Uterus (tissue), 4 donors: ENCODE results near the gene ZNF518A. TPM values are rescaled to one million over a fixed set of nuclear protein-coding genes. Genes with fewer than 3 reads are reported as not detected.

Experiments
- DNase-seq, 2 donors: peaks; one replicate each; pipeline ENCODE4 v3.0.0-alpha.2; 2019 to 2020
- H3K27ac ChIP-seq, 2 donors: fragments of 200-600 bp; sonication (generic); 1 replicate in 1 of 2; 2 replicates in 1 of 2; pipeline ENCODE4 v1.5.1; 2016 to 2018
- H3K27me3 ChIP-seq, 2 donors: fragments of 200-600 bp; sonication (generic); one replicate each; pipeline ENCODE4 v1.5.1; 2018 to 2019; ENCODE audit warnings: control low read depth in 1 of 2
- H3K36me3 ChIP-seq, 2 donors: fragments of 200-600 bp; sonication (generic); one replicate each; pipeline ENCODE4 v1.5.1; 2019; ENCODE audit warnings: control low read depth in 1 of 2
- H3K4me1 ChIP-seq, 2 donors: fragments of 200-600 bp; sonication (generic); one replicate each; pipeline ENCODE4 v1.5.1; 2018 to 2019; ENCODE audit warnings: control low read depth in 1 of 2
- H3K4me3 ChIP-seq, 2 donors: fragments of 200-600 bp; sonication (generic); 1 replicate in 1 of 2; 2 replicates in 1 of 2; pipeline ENCODE4 v1.5.1; 2018 to 2019; ENCODE audit warnings: mild to moderate bottlenecking in 1 of 2
- H3K9me3 ChIP-seq, 2 donors: fragments of 200-600 bp; sonication (generic); one replicate each; pipeline ENCODE4 v1.5.1; 2019; ENCODE audit warnings: control low read depth in 1 of 2
- CTCF ChIP-seq, 4 experiments: fragments of 200-600 bp in 2 of 4; fragments of 450-650 bp in 2 of 4; sonication (generic) in 2 of 4; IDR thresholded peaks; one replicate each; pipeline ENCODE4 v1.5.1; 2016 to 2019; ENCODE audit warnings: antibody characterized with exemption in 4 of 4, mild to moderate bottlenecking in 2 of 4, moderate library complexity in 1 of 4
- POLR2A ChIP-seq, 2 donors: fragments of 450-650 bp; IDR thresholded peaks; one replicate each; pipeline ENCODE4 v1.6.1; 2016; ENCODE audit warnings: antibody characterized with exemption in 2 of 2, mild to moderate bottlenecking in 1 of 2, moderate library complexity in 1 of 2
- intact Hi-C: fragments of 100-400 bp; cut with DNase I; formaldehyde crosslinking; loops from one replicate; pipeline ENCODE4 v1.15.1; 2023; ENCODE audit warnings: low total_unique reads
- total RNA-seq, 4 donors: library from RNA; depleted of rRNA in 3 of 4; stranded (reverse); fragments of >200 nt in 3 of 4; gene quantifications; one replicate each; pipeline versions ENCODE4 v1.1.0 to v1.2.4, GENCODE V29; 2014 to 2023
- donor health status: DM: yes; HTN: yes; CAD: no.

ZNF518A gene
- total RNA-seq, 4 donors from 2014 or later, result 12.4 to 82.3 (median 26.5) TPM

DNA sequence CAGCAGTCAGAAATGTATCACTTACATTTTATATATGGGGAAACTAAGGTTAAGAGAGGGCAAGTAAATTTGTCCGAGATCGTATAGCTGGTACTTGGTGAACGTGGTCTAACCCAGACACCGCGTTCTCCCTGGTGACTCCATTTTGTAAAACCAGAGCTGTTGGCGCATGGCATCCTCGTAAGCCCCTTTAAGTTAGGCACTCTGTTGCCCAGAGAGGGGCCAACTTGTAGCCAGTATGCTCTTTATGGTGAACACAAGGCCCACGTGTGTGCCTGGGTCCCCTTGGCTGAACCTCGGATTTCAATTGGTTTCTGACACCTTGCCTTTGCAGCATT, 39.7 kb upstream of the ZNF518A start:
- no peaks in the 10 kb centered on the region for H3K4me1 ChIP-seq
- TF ChIP-seq CTCF (IDR thresholded peaks at IDR 0.05) (no peak), POLR2A (IDR thresholded peaks at IDR 0.05) (no peak)
- H3K27ac ChIP-seq, result peak overlapping the region; percentile 75 to 88
- no peak for DNase-seq
- no peaks in the 10 kb centered on the region for H3K36me3 ChIP-seq
- H3K9me3 ChIP-seq, result no peaks in the 10 kb centered on the region
- H3K27me3 ChIP-seq, result peaks cover 0 to 5% of the 10 kb centered on the region in 2 donors
- H3K4me3 ChIP-seq, result peak overlapping the region; percentile 79 to 87
- intact Hi-C loops, result no loop called here

DNA sequence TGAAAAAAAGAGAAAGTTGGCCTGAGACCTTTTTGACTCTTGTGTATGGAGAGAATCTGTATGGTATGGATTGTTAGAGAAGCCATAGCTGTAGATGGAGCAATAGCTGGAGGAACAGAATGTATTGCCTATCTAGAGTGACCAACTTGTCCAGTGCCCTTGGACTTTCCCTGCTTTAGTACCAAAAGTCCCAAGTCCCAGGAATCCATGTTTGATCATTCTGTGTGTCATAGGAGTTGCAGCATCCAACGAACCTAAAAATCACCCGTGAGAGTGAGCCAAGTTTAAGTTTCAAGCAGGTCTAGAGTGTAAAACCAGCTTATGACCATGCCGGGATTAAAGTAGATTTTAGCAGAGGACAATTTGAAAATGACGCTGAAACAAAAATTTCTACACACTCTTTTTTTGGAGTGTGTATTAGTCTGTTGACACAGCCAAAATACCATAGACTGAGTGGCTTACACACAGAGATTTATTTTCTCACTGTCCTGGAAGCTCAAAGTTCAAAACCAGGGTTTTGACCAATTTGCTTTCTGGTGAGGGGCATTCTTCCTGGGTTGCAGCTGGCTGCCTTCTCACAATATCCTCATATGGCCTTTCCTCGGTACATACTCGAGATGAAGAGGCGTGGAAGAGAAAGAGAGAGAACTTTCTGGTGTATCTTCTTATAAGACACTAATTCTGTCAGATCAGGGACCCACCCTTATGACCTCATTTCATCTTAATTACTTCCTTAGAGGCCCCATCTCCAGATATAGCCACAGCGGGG, 36.9 kb upstream of the ZNF518A start:
- intact Hi-C loops, result no loop called here
- no peak overlapping the region for H3K4me3 ChIP-seq
- H3K9me3 ChIP-seq, result no peaks in the 10 kb centered on the region
- H3K36me3 ChIP-seq, result no peaks in the 10 kb centered on the region
- peaks cover 0 to 5% of the 10 kb centered on the region in 2 donors for H3K27me3 ChIP-seq
- no peaks in the 10 kb centered on the region for H3K4me1 ChIP-seq
- H3K27ac ChIP-seq, result no peak overlapping the region
- DNase-seq, result no peak
- TF ChIP-seq POLR2A (IDR thresholded peaks at IDR 0.05) (no peak), CTCF (IDR thresholded peaks at IDR 0.05) (no peak)

- Histone ChIP-seq H3K4me1 (no peaks in the 10 kb centered on the region), H3K36me3 (no peaks in the 10 kb centered on the region), H3K9me3 (no peaks in the 10 kb centered on the region), H3K27me3 (peaks cover 0 to 8% of the 10 kb centered on the region in 2 donors), H3K4me3 (no peak overlapping the region), H3K27ac (no peak overlapping the region)
- intact Hi-C loops, result no loop called here
- no peak for DNase-seq
- TF ChIP-seq CTCF (IDR thresholded peaks at IDR 0.05), result no peak
- no peak for TF ChIP-seq POLR2A (IDR thresholded peaks at IDR 0.05)
These were observed 36.1 kb upstream of the ZNF518A start for GRCh38 chr10:96093948-96094347.

GRCh38 chr10:96096958-96097357, 33.1 kb upstream of the ZNF518A start:
- Histone ChIP-seq H3K9me3 (no peaks in the 10 kb centered on the region), H3K27me3 (peaks cover 0 to 14% of the 10 kb centered on the region in 2 donors), H3K4me1 (no peaks in the 10 kb centered on the region), H3K27ac (no peak overlapping the region), H3K4me3 (no peak overlapping the region), H3K36me3 (no peaks in the 10 kb centered on the region)
- no peak for TF ChIP-seq CTCF (IDR thresholded peaks at IDR 0.05)
- intact Hi-C loops, result no loop called here
- no peak for DNase-seq

GRCh38 chr10:96097865-96098264, 32.2 kb upstream of the ZNF518A start:
- Histone ChIP-seq H3K27me3 (peaks cover 0 to 14% of the 10 kb centered on the region in 2 donors), H3K36me3 (no peaks in the 10 kb centered on the region), H3K4me1 (no peaks in the 10 kb centered on the region), H3K27ac (no peak overlapping the region), H3K9me3 (no peaks in the 10 kb centered on the region), H3K4me3 (no peak overlapping the region)
- intact Hi-C loops, result no loop called here
- TF ChIP-seq CTCF (IDR thresholded peaks at IDR 0.05) (no peak), POLR2A (IDR thresholded peaks at IDR 0.05) (no peak)
- DNase-seq, result no peak
